Endothelial cell of umbilical vein (primary cell): ENCODE data around the gene TMEM176A. TPM values are rescaled to one million over a fixed set of nuclear protein-coding genes. Genes with fewer than 3 reads are reported as not detected.

Experiments
- BruUV-seq: library from RNA; stranded (reverse); fragments of 400-500 nt; replicated peaks from 2 replicates; lab custom pipeline; 2021; lab: Mats Ljungman, UMichigan
- CTCF ChIA-PET: fragments of 300-600, 350-600 bp; sonication (Branson Sonifier 250); formaldehyde crosslinking; loops from one replicate; lab custom pipeline; 2021; ENCODE audit warnings: antibody characterized with exemption, inconsistent platforms; lab: Charles Lee
- POLR2A ChIA-PET: fragments of 300-600, 350-600 bp; sonication (Branson Sonifier 250); formaldehyde crosslinking; loops from one replicate; lab custom pipeline; 2021; ENCODE audit warnings: antibody characterized with exemption, inconsistent platforms; lab: Charles Lee
- DNase-seq: peaks from one replicate; pipeline ENCODE4 v3.0.0-alpha.2; 2011; ENCODE audit warnings: low read depth, low spot score
- FAIRE-seq: peaks from 2 replicates; lab custom pipeline; 2011; peaks lifted over from hg19 to GRCh38; lab: Jason Lieb, UNC
- H2AFZ ChIP-seq: 2 replicates; pipeline ENCODE4 v1.6.0; 2012; ENCODE audit warnings: low read depth, low read length, control low read depth, inconsistent platforms
- H3K27ac ChIP-seq: 2 replicates; pipeline ENCODE4 v1.5.1; 2011; ENCODE audit warnings: low read depth, mild to moderate bottlenecking, control low read depth, low read length, moderate library complexity; ENCODE audit not compliant: insufficient read depth
- H3K27me3 ChIP-seq, 2 experiments: 2 replicates each; pipeline versions ENCODE4 v1.6.0 to v1.6.1; 2011; ENCODE audit warnings: low read length in 2 of 2, mixed read lengths in 1 of 2; ENCODE audit not compliant: control insufficient read depth in 2 of 2, insufficient read depth in 2 of 2
- H3K36me3 ChIP-seq, 2 experiments: 2 replicates in 1 of 2; 3 replicates in 1 of 2; pipeline ENCODE4 v1.5.1; 2011; ENCODE audit warnings: low read length in 2 of 2, mild to moderate bottlenecking in 1 of 2, moderate library complexity in 1 of 2; ENCODE audit not compliant: control insufficient read depth in 2 of 2, insufficient read depth in 2 of 2; ENCODE audit errors: extremely low read depth in 1 of 2
- H3K4me1 ChIP-seq: 3 replicates; pipeline ENCODE4 v1.5.1; 2011; ENCODE audit warnings: mild to moderate bottlenecking, low read length; ENCODE audit not compliant: control insufficient read depth, insufficient read depth; ENCODE audit errors: extremely low read depth
- H3K4me2 ChIP-seq: 2 replicates; pipeline ENCODE4 v1.6.1; 2011; ENCODE audit warnings: low read length, control low read depth, mixed read lengths; ENCODE audit not compliant: insufficient read depth
- H3K4me3 ChIP-seq, 3 experiments: fragments of 200-600 bp in 1 of 3; sonication (generic), shearing (Covaris generic) in 1 of 3; replicated peaks in 1 of 3; 2 replicates each; pipeline ENCODE4 v1.5.1; 2011 to 2016; ENCODE audit warnings: control low read depth in 3 of 3, low read length in 3 of 3, mild to moderate bottlenecking in 2 of 3, inconsistent platforms in 1 of 3, low read depth in 1 of 3, moderate library complexity in 1 of 3; ENCODE audit not compliant: insufficient read depth in 1 of 3
- H3K79me2 ChIP-seq: 2 replicates; pipeline ENCODE4 v1.6.0; 2012; ENCODE audit warnings: low read length, inconsistent platforms; ENCODE audit not compliant: control insufficient read depth, insufficient read depth
- H3K9ac ChIP-seq: replicated peaks from 2 replicates; pipeline ENCODE3; 2011; ENCODE audit warnings: low read length, control low read depth; ENCODE audit not compliant: insufficient read depth; ENCODE audit errors: extremely low read depth
- H3K9me1 ChIP-seq: replicated peaks from 3 replicates; pipeline ENCODE4 v1.6.0; 2011; ENCODE audit warnings: mild to moderate bottlenecking, low read length; ENCODE audit not compliant: control insufficient read depth, insufficient read depth; ENCODE audit errors: extremely low read depth
- H3K9me3 ChIP-seq: replicated peaks from 2 replicates; pipeline ENCODE4 v1.5.1; 2012; ENCODE audit warnings: low read length, inconsistent platforms; ENCODE audit not compliant: control insufficient read depth, insufficient read depth
- H4K20me1 ChIP-seq: replicated peaks from 2 replicates; pipeline ENCODE3; 2011; ENCODE audit warnings: mild to moderate bottlenecking, low read length; ENCODE audit not compliant: control insufficient read depth, insufficient read depth; ENCODE audit errors: extremely low read depth
- EZH2 ChIP-seq: IDR thresholded peaks from 2 replicates; pipeline ENCODE4 v1.6.1; 2012; ENCODE audit warnings: borderline replicate concordance, low read depth, mild to moderate bottlenecking, moderate library complexity, low read length, inconsistent platforms; ENCODE audit not compliant: severe bottlenecking
- GATA2 ChIP-seq: IDR thresholded peaks from 2 replicates; pipeline ENCODE4 v1.7.0; 2011; ENCODE audit warnings: low read depth, mild to moderate bottlenecking, moderate library complexity, mixed read lengths, low read length; ENCODE audit not compliant: insufficient read length, insufficient read depth
- MYC ChIP-seq: IDR thresholded peaks from one replicate; pipeline ENCODE4 v1.6.1; 2011; ENCODE audit warnings: mild to moderate bottlenecking, low read depth, low read length
- POLR2A ChIP-seq: IDR thresholded peaks from 2 replicates; pipeline ENCODE4 v1.6.1; 2012; ENCODE audit warnings: low read depth, mild to moderate bottlenecking, control low read depth, low read length
- dilution Hi-C: fragments of 300-500 bp; cut with MboI; formaldehyde crosslinking; loops from one replicate; pipeline ENCODE4 v1.15.0; 2019; ENCODE audit warnings: low sequenced_read_pairs; ENCODE audit not compliant: extremely low pct_ligation_motif_present
- intact Hi-C: fragments of 100-400 bp; cut with micrococcal nuclease; formaldehyde crosslinking; loops from one replicate; pipeline ENCODE4 v1.10.0; 2022
- polyA plus RNA-seq, 4 experiments: library from polyadenylated mRNA; depleted of rRNA in 3 of 4; stranded (reverse) in 3 of 4; unstranded in 1 of 4; fragments of >200 nt; gene quantifications; 2 replicates each; pipeline versions ENCODE4 v1.2.1 to v1.2.3, GENCODE V29; 2011 to 2012; ENCODE audit warnings: missing spikeins in 1 of 4
- total RNA-seq: library from RNA; stranded (reverse); gene quantifications from 2 replicates; pipeline ENCODE4 v1.2.3, GENCODE V29; 2021
- TF ChIP-seq, protein P1 (sequence below): IDR thresholded peaks from 2 replicates; pipeline ENCODE4 v1.6.1; 2011; ENCODE audit not compliant: insufficient read depth, insufficient read length

The TMEM176A gene
- total and polyA plus RNA-seq, 2 donors (not counting 3 experiments of a cell fraction or from before 2014, with no cell fraction given), result not detected

DNA sequence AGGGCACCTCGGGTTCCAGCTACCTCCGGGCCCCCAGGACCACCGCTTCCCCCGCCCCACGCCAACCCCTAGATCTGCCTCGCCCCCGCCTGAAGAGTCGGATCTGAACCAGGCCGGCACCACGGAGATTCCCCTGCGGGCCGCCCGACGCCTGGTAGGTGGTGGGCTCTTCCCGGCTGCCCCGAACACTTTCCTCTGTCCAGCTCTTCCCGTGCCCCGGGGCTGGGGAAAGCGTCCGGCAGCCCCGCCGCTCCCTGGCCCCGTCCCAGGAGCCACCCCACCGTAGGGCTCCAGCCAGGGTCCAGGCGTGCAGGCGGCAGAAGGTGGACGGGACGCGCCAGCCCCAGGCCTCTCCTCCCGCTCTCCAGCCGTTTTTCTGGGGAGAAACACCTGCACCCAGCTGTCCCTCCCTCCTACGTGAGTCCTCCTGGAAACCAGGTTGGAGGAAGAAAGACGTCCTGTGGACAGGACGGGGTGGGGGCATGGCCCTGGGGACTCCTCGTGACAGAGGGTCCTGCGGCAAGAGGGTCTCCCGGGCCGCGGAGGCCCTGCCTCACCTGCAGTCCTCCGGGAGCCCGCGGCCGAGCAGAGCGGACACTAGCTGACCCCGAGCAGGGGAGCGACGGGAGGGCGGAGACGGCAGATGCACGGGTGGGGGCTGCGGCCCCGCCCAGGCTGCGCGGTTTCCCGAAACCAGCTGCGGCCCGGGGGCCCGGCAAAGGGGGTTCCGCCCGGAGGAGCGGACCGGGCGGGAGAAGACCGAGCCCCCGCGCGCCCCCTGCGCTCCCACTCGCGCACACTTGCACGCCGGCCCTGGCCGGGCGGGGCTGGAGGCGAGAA, 608 bp upstream of the TMEM176A start, which contains the start of gene TMEM176B:
Gene TMEM176B (minus strand): TSS at position 624 of the 840 bp plus-strand sequence. CDS start 3,795 bp downstream, outside the sequence.
- ChIA-PET CTCF (interaction anchor here (1.1 to 1.7 kb wide), 2 partner anchors 12 to 21 kb away, joined by 3 to 7 read pairs; no protein-coding TSS in a partner anchor), POLR2A (no interaction called here)
- no peaks in the 10 kb centered on the region for H3K4me1 ChIP-seq
- no peaks in the 10 kb centered on the region for H3K36me3 ChIP-seq
- dilution Hi-C loops, result no loop called here
- intact Hi-C loops, result no loop called here
- no peaks in the 10 kb centered on the region for H3K79me2 ChIP-seq
- H3K9me3 ChIP-seq, result no peaks in the 10 kb centered on the region
- H4K20me1 ChIP-seq, result no peaks in the 10 kb centered on the region
- H3K27ac ChIP-seq, result no peak within 1 kb of the TSS
- TF ChIP-seq GATA2, result no peak
- TF ChIP-seq MYC, result no peak
- TF ChIP-seq EZH2, result peak; percentile 80
- TF ChIP-seq, protein P1, sequence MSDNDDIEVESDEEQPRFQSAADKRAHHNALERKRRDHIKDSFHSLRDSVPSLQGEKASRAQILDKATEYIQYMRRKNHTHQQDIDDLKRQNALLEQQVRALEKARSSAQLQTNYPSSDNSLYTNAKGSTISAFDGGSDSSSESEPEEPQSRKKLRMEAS, result no peak
- TF ChIP-seq POLR2A, result no peak
- no peak within 1 kb of the TSS for H3K4me2 ChIP-seq
- no peak within 1 kb of the TSS for H3K4me3 ChIP-seq
- peaks cover 49 to 58% of the 10 kb centered on the region in 2 experiments for H3K27me3 ChIP-seq
- no peak within 1 kb of the TSS for H3K9ac ChIP-seq
- H2AFZ ChIP-seq, result no peak within 1 kb of the TSS
- no peaks in the 10 kb centered on the region for H3K9me1 ChIP-seq
- FAIRE-seq (no peak), DNase-seq (no peak)
- no TSS peak for BruUV-seq
